GM12873 (cell line): ENCODE measurements around the gene KCNK13.

ENCODE experiments used
- CTCF ChIP-seq: IDR thresholded peaks from 2 replicates; pipeline ENCODE4 v1.5.1; 2012; ENCODE audit warnings: low read depth, mild to moderate bottlenecking, moderate library complexity, low read length, control low read depth; ENCODE audit not compliant: insufficient read depth; ENCODE audit errors: missing control alignments

Gene KCNK13

DNA sequence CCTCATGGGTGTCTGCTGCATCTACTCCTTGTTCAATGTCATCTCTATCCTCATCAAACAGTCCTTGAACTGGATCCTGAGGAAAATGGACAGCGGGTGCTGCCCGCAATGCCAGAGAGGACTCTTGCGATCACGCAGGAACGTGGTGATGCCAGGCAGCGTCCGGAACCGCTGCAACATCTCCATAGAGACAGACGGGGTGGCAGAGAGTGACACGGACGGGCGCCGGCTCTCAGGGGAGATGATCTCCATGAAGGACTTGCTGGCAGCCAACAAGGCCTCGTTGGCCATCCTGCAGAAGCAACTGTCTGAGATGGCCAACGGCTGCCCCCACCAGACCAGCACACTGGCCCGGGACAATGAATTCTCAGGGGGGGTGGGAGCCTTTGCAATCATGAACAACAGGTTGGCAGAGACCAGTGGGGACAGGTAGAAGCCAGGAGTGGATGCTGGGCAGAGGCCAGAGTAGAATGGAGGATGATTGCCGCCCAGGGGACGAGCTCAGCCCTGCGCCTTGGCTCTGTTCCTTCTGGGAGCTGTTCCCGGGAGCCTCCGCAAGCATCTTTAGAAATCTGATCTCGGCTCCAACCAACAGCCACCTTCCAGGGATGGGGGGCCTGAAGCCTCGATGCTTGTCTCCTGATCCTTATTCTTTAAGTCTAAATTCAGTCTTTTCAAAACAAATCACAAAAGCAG lies 122.9 kb downstream of the KCNK13 start:
- TF ChIP-seq CTCF: no peak

DNA sequence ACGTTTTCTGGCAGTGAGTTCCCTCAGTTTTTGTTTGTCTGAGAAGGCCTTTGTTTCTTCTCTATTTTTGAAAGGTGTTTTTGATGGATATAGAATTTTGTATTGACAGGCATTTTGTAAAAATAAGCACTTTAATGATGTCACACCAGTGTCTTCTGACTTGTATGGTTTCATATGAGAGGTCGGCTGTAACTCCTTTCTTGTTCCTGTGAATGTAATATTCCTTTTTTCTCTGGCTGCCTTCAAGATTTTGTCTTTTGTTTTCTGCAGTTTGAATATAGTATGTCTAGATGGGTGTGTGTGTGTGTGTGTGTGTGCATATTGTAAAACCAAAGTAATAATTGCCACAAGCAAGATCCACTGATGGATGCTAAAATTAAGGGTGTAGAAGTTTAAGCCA lies 126.8 kb downstream of the KCNK13 start:
- TF ChIP-seq CTCF: no peak

GRCh38 chr14:90191154-90191553 lies 129.4 kb downstream of the KCNK13 start:
- TF ChIP-seq CTCF: no peak

- TF ChIP-seq CTCF: no peak
Observed at GRCh38 chr14:90191585-90191984, 129.8 kb downstream of the KCNK13 start.

GRCh38 chr14:90193925-90194324 lies 132.1 kb downstream of the KCNK13 start:
- peak; percentile 60 for TF ChIP-seq CTCF

GRCh38 chr14:90194706-90195105 lies 132.9 kb downstream of the KCNK13 start:
- TF ChIP-seq CTCF: no peak

DNA sequence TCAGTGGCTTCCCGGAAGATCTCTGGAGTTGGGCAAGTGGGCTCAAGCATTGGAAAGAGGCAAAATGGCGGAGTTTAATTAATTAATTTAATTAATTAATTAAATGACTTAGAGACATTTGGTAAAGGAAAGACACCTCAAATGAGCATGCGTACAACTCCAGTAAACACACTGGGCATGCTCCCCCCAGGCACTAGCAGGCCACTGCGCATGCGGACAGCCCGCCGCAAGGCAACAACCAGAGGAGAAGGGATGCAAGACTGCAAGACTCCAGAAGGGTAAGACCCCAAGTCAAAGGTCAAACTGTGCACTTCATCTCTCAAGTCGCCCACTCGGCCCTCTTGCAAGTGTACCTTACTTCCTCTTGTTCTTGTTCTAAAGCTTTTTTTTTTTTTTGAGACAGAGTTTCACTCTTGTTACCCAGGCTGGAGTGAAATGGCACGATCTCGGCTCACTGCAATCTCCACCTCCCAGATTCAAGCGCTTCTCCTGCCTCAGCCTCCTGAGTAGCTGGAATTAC lies 136.8 kb downstream of the KCNK13 start:
- TF ChIP-seq CTCF: no peak
